Panc1 (cell line): ENCODE measurements around the gene ITSN2. TPM values are rescaled to one million over a fixed set of nuclear protein-coding genes. Genes with fewer than 3 reads are reported as not detected.

Experiments used
- ATAC-seq: fragments of 200-7000 bp; cut with Tn5 transposase; 2 replicates; pipeline ENCODE4 v1.9.1; 2020; ENCODE audit warnings: mild to moderate bottlenecking, moderate library complexity
- BruUV-seq: library from RNA; stranded (reverse); fragments of 400-500 nt; replicated peaks from 2 replicates; lab custom pipeline; 2021; lab: Mats Ljungman, UMichigan
- CTCF ChIA-PET: fragments of 300-600 bp; sonication (Branson Sonifier 250); formaldehyde crosslinking; loops from one replicate; lab custom pipeline; 2022; ENCODE audit warnings: antibody characterized with exemption; lab: Charles Lee
- POLR2A ChIA-PET: fragments of 300-600 bp; sonication (Branson Sonifier 250); formaldehyde crosslinking; loops from one replicate; lab custom pipeline; 2022; ENCODE audit warnings: antibody characterized with exemption; lab: Charles Lee
- DNase-seq: peaks from one replicate; pipeline ENCODE4 v3.0.0-alpha.2; 2010; ENCODE audit warnings: low read depth, low spot score
- H3K27ac ChIP-seq: 2 replicates; pipeline ENCODE4 v1.5.1; 2011; ENCODE audit warnings: mild to moderate bottlenecking, low read length, inconsistent platforms
- H3K27me3 ChIP-seq: fragments of 200-500 bp; sonication (Bioruptor generic); 2 replicates; pipeline ENCODE4 v1.6.0; 2014; ENCODE audit warnings: low read length, inconsistent platforms; ENCODE audit not compliant: control insufficient read depth, insufficient read depth
- H3K36me3 ChIP-seq: fragments of 200-500 bp; sonication (Bioruptor generic); 2 replicates; pipeline ENCODE4 v1.5.1; 2014; ENCODE audit warnings: inconsistent platforms, mild to moderate bottlenecking, low read length, moderate library complexity; ENCODE audit not compliant: control insufficient read depth, insufficient read depth
- H3K4me1 ChIP-seq: 2 replicates; pipeline ENCODE4 v1.5.1; 2011; ENCODE audit warnings: inconsistent platforms, mild to moderate bottlenecking, low read length, moderate library complexity; ENCODE audit not compliant: control insufficient read depth, insufficient read depth
- H3K4me3 ChIP-seq, 2 experiments: 2 replicates each; pipeline ENCODE4 v1.5.1; 2011 to 2012; ENCODE audit warnings: low read depth in 2 of 2, low read length in 2 of 2, mild to moderate bottlenecking in 2 of 2, inconsistent platforms in 1 of 2, moderate library complexity in 1 of 2
- H3K9me3 ChIP-seq: fragments of 200-500 bp; sonication (Bioruptor generic); 2 replicates; pipeline ENCODE4 v1.5.1; 2014; ENCODE audit warnings: low read depth, mild to moderate bottlenecking, inconsistent platforms, low read length, moderate library complexity; ENCODE audit not compliant: control insufficient read depth, insufficient read depth
- POLR2AphosphoS5 ChIP-seq: IDR thresholded peaks from 2 replicates; pipeline ENCODE4 v1.6.1; 2012; ENCODE audit warnings: mild to moderate bottlenecking, low read depth, low read length, moderate library complexity
- SIN3A ChIP-seq: IDR thresholded peaks from 2 replicates; pipeline ENCODE4 v1.6.1; 2012; ENCODE audit warnings: low read depth, mild to moderate bottlenecking, low read length, moderate library complexity, borderline replicate concordance; ENCODE audit not compliant: insufficient read depth
- TCF7L2 ChIP-seq: IDR thresholded peaks from 2 replicates; pipeline ENCODE4 v1.6.1; 2011; ENCODE audit warnings: mild to moderate bottlenecking, low read depth, low read length, inconsistent platforms
- in situ Hi-C: cut with HindIII; loops from 2 replicates; pipeline ENCODE4 v1.10.0; 2016; ENCODE audit warnings: low sequenced_read_pairs, low pct_unique_long_range_greater_than_20kb
- intact Hi-C: fragments of 100-400 bp; cut with micrococcal nuclease; formaldehyde crosslinking; loops from one replicate; pipeline ENCODE4 v1.10.0; 2022; ENCODE audit not compliant: unreplicated experiment
- total RNA-seq: library from RNA; stranded (reverse); gene quantifications from one replicate; pipeline ENCODE4 v1.2.1, GENCODE V29; 2021; ENCODE audit not compliant: unreplicated experiment
- TF ChIP-seq, protein P1 (sequence below), 2 experiments: IDR thresholded peaks; 2 replicates each; pipeline ENCODE4 v1.6.1; 2011 to 2012; ENCODE audit warnings: low read depth in 2 of 2, control low read depth in 1 of 2, low read length in 1 of 2, mild to moderate bottlenecking in 1 of 2, moderate library complexity in 1 of 2; ENCODE audit not compliant: insufficient read depth in 1 of 2
- TF ChIP-seq, protein P2 (sequence below): fragments of 450-650 bp; IDR thresholded peaks from 2 replicates; pipeline ENCODE4 v1.5.1; 2017; ENCODE audit warnings: mild to moderate bottlenecking

Gene ITSN2
- total RNA-seq, 1 experiment from 2014 or later, result 57.7 TPM

DNA sequence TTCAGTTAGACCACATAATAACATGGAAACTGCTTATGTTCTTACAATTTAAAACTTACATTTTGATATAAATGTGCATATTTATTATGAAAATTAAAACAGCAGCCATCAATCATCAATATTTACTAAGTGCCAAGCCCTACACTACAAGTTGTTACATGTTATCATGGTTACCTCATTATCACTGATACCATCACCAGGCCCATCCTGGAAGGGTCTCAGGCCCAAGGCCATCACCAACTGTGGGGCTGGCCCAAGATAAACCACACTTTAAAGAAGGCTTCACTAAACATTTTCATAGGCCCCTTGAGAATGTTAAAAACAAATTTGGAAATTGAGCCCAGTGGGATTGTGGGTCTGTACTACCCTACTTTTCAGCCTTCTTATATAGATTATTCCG lies 6.4 kb downstream of the ITSN2 start:
- BruUV-seq, result no TSS peak

DNA sequence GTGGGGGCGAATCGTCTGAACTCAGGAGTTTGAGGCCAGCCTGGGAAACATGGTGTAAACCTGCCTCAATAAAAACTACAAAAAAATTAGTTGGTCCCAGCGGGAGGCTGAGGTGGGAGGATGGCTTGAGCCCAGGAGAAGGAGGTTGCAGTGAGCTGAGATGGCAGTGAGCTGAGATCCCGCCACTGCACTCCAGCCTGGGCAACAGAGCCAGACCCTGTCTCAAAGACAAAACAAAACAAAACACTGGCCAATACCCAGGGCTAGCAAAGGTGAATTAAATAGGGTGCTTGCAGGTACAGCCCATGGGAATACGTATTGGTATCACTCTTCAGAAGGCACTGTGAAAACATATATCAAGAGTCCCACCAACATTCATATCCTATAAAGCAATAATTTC lies 7.0 kb downstream of the ITSN2 start:
- in situ Hi-C loops, result no loop called here
- ATAC-seq, result no peak
- intact Hi-C loops, result no loop called here
- H3K27ac ChIP-seq, result no peak overlapping the region
- no peak overlapping the region for H3K4me3 ChIP-seq
- no peak for TF ChIP-seq POLR2AphosphoS5
- TF ChIP-seq, protein P1, sequence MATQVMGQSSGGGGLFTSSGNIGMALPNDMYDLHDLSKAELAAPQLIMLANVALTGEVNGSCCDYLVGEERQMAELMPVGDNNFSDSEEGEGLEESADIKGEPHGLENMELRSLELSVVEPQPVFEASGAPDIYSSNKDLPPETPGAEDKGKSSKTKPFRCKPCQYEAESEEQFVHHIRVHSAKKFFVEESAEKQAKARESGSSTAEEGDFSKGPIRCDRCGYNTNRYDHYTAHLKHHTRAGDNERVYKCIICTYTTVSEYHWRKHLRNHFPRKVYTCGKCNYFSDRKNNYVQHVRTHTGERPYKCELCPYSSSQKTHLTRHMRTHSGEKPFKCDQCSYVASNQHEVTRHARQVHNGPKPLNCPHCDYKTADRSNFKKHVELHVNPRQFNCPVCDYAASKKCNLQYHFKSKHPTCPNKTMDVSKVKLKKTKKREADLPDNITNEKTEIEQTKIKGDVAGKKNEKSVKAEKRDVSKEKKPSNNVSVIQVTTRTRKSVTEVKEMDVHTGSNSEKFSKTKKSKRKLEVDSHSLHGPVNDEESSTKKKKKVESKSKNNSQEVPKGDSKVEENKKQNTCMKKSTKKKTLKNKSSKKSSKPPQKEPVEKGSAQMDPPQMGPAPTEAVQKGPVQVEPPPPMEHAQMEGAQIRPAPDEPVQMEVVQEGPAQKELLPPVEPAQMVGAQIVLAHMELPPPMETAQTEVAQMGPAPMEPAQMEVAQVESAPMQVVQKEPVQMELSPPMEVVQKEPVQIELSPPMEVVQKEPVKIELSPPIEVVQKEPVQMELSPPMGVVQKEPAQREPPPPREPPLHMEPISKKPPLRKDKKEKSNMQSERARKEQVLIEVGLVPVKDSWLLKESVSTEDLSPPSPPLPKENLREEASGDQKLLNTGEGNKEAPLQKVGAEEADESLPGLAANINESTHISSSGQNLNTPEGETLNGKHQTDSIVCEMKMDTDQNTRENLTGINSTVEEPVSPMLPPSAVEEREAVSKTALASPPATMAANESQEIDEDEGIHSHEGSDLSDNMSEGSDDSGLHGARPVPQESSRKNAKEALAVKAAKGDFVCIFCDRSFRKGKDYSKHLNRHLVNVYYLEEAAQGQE (IDR thresholded peaks at IDR 0.05; ENCODE audit: insufficient read depth in 1 of 2, low read depth in 2 of 2, low read length in 1 of 2), result no peak
- TF ChIP-seq TCF7L2, result no peak
- H3K36me3 ChIP-seq, result no peaks in the 10 kb centered on the region
- POLR2A ChIA-PET, result no interaction called here
- H3K4me1 ChIP-seq, result peaks cover 7% of the 10 kb centered on the region
- H3K9me3 ChIP-seq, result no peaks in the 10 kb centered on the region
- DNase-seq, result no peak
- CTCF ChIA-PET, result no interaction called here
- H3K27me3 ChIP-seq, result no peaks in the 10 kb centered on the region
- no TSS peak for BruUV-seq

More for the DNA sequence above, 6.4 kb downstream of the ITSN2 start:
- H3K27ac ChIP-seq, result no peak overlapping the region
- ATAC-seq, result no peak
- in situ Hi-C loops (no loop called here), intact Hi-C loops (no loop called here)
- CTCF ChIA-PET, result no interaction called here
- no peak for DNase-seq
- H3K4me3 ChIP-seq, result no peak overlapping the region
- peaks cover 12% of the 10 kb centered on the region for H3K4me1 ChIP-seq
- no peaks in the 10 kb centered on the region for H3K36me3 ChIP-seq
- no peak for TF ChIP-seq SIN3A
- TF ChIP-seq, protein P1 (IDR thresholded peaks at IDR 0.05; ENCODE audit: insufficient read depth in 1 of 2, low read depth in 2 of 2, low read length in 1 of 2), result no peak
- TF ChIP-seq TCF7L2, result no peak
- TF ChIP-seq, protein P2, sequence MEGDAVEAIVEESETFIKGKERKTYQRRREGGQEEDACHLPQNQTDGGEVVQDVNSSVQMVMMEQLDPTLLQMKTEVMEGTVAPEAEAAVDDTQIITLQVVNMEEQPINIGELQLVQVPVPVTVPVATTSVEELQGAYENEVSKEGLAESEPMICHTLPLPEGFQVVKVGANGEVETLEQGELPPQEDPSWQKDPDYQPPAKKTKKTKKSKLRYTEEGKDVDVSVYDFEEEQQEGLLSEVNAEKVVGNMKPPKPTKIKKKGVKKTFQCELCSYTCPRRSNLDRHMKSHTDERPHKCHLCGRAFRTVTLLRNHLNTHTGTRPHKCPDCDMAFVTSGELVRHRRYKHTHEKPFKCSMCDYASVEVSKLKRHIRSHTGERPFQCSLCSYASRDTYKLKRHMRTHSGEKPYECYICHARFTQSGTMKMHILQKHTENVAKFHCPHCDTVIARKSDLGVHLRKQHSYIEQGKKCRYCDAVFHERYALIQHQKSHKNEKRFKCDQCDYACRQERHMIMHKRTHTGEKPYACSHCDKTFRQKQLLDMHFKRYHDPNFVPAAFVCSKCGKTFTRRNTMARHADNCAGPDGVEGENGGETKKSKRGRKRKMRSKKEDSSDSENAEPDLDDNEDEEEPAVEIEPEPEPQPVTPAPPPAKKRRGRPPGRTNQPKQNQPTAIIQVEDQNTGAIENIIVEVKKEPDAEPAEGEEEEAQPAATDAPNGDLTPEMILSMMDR, result no peak
- TF ChIP-seq POLR2AphosphoS5, result no peak
- POLR2A ChIA-PET, result no interaction called here
- H3K9me3 ChIP-seq, result no peaks in the 10 kb centered on the region
- no peaks in the 10 kb centered on the region for H3K27me3 ChIP-seq
